GM20000 (cell line): ENCODE data around the gene NPC1.
A peak's percentile ranks its signal among the peaks of the same experiment; 100 is the strongest.
"Not testable (repeated sequence)": the region's sequence is repeated elsewhere in the genome, so short reads cannot be mapped to it uniquely, and the experiment has no call there.

Experiments
- DNase-seq: peaks from one replicate; pipeline ENCODE4 v3.0.0; 2012; ENCODE audit warnings: low spot score
- TF ChIP-seq, protein P1 (sequence below): IDR thresholded peaks from 2 replicates; pipeline ENCODE4 v1.5.1; 2012; ENCODE audit warnings: mild to moderate bottlenecking, control low read depth; ENCODE audit errors: extremely low read depth, missing control alignments

Gene NPC1

DNA sequence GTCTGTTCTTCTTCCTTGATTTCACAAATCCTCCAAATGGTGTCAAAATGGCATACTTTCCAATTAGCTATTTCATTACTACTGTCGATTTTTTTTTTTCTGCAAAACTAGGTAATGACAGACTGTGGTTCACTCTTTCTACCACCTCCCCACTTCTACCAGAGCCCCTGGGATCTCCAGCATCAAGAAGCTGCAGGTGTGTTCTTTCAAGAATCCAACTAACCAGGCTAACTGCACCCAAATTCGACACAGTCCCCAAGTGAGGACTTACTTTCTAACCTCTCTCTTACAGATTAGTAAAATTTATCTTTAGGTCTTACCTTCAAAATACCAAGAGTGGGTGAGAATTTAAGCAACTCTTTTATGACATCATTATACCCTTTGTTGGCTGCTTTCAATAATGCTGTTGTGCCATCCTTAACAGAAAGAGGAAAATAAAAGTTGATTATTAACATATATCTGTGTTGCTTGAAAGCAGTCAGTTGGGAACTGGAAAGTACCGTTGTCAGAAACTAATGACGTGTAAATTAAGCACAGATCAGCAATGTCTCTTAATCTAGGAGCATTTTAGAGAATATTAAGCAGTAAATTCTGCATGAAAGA is 31.2 kb upstream of the NPC1 start:
- TF ChIP-seq, protein P1, sequence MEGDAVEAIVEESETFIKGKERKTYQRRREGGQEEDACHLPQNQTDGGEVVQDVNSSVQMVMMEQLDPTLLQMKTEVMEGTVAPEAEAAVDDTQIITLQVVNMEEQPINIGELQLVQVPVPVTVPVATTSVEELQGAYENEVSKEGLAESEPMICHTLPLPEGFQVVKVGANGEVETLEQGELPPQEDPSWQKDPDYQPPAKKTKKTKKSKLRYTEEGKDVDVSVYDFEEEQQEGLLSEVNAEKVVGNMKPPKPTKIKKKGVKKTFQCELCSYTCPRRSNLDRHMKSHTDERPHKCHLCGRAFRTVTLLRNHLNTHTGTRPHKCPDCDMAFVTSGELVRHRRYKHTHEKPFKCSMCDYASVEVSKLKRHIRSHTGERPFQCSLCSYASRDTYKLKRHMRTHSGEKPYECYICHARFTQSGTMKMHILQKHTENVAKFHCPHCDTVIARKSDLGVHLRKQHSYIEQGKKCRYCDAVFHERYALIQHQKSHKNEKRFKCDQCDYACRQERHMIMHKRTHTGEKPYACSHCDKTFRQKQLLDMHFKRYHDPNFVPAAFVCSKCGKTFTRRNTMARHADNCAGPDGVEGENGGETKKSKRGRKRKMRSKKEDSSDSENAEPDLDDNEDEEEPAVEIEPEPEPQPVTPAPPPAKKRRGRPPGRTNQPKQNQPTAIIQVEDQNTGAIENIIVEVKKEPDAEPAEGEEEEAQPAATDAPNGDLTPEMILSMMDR, result no peak
- DNase-seq, result peak; percentile 57

DNA sequence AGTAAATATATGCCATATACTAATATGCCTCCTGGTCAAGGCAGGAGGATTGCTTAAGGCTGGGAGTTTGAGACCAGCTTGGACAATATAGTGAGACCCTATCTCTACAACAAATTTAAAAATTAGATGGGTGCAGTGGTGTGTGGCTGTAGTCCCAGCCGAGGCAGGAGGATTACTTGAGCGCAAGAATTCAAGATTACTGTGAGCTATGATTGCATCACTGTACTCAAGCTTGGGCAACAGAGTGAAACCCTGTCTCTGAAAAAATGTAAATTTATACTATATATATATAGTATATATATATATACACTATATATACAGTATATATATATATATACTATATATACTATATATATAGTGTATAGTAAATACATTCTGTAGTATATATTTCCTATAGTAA is 30.0 kb upstream of the NPC1 start:
- DNase-seq, result no peak
- TF ChIP-seq, protein P1, result no peak

DNA sequence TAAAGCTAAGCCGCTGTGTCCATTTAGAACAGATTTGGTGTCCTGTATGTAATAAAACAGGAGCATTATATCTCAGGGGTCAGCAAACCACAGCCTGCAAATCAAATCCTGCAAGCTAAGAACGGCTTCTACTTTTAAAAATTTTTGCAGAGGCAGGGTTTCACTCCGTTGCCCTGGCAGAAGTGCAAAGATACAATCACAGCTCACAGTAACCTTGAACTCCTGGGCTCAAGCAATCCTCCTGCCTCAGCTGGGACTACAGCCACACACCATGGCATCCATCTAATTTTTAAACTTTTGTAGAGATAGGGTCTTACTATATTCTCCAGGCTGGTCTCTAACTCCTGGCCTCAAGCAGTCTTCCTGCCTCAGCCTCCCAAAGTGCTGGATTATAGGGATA is 28.6 kb upstream of the NPC1 start:
- TF ChIP-seq, protein P1, result no peak
- no peak for DNase-seq

DNA sequence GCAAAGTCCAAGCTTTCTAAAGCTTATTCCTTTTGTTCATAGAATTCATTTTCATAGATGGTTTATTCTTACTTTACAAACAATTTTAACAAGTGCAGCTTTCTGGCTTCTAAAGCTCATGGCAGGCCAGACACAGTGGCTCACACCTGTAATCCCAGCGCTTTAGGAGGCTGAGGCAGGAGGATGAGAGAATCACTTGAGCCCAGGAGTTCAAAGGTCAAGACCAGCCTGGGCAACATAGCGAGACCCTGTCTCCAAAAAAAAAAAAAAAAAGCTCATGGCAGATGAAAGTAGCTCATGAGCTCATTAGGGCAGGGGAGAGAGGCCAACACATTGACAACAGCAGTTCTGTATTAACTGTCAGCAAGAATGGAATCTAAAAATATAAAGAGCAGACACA is 28.1 kb upstream of the NPC1 start:
- TF ChIP-seq, protein P1, result no peak
- DNase-seq, result no peak

DNA sequence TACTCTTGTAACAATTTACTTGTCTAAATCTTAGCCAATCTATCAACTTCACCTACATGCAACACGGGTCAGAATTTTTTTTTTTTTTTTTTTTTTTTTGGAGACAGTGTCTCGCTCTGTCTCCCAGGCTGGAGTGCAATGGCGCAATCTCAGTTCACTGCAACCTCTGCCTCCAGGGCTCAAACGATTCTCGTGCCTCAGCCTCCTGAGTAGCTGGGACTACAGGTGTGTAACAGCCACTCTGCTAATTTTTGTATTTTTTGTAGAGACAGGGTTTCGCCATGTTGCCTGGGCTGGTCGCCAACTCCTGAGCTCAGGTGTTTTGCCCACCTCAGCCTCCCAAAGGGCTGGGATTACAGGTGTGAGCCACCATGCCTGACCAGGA is 26.8 kb upstream of the NPC1 start:
- DNase-seq, result not testable (repeated sequence)

DNA sequence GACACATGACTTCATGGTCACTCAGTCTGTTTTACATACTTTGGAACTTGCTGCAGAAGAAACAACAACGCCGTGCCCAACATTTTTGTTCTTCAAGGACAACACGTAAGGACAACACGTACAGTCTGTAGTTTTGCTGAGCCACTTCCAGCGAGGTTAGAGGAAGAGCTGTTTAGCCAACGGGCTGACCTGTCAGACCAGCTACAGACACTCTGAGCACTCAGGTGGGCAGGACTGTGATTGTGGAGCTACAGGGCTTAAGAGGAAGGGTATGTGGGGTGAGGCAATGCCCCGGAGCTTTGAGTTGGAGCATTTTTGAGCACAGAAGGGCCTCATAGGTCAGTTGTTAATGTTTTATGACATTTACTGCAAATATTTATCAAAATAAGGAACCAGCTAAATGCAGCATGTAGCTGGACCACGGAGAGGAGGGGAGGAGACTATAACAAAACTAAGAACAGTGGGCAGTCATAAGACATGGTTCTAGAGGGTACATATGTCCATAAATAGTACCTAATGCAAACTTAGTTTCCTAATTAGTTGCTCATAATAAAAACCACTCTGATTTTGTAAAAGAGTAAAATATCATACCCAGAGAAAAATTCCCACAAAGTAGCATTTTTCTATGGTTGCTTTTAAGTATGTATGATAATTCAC is 26.3 kb upstream of the NPC1 start:
- TF ChIP-seq, protein P1, result no peak
- no peak for DNase-seq

DNA sequence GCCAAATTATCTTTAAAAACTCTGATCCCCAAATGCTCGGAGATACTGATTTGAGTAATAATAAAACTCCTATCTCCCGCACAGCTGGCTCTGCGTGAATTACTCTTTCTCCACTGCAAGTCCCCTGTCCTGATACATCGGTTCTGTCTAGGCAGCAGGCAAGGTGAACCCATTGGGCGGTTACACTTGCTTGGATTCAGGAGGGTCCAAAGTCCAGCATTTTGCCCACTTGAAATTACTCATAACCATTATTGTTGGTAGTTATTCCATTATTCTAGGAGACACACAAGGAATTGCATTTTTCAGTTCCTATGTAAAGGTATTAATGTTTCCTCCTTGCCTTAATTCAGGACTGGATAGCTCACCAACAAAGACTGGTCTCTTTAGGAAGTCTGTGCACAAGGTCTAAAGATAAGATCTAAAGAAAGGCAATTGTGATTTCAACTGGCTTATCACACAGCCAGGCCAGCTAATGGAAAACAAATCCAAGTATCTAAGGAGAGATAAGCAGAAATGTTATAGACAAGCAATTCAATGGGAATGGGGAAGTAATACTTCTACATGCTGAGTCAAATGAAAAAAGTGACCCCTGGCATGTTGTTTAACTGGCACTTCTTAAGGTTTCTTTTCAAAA is 23.2 kb upstream of the NPC1 start:
- TF ChIP-seq, protein P1, result no peak

More for the DNA sequence above, 23.2 kb upstream of the NPC1 start:
- no peak for DNase-seq
